Activated naive CD4-positive, alpha-beta T cell treated with anti-CD3 and anti-CD28 coated beads, Interleukin-2, amount 50 U/mL, for 16 hours (primary cell): Measurements from ENCODE around the gene ZSWIM6.

Experiments used
- DNase-seq: peaks from one replicate; pipeline ENCODE4 v3.0.0-alpha.2; 2020

Gene ZSWIM6

GRCh38 chr5:61450493-61451279 is 118.6 kb downstream of the ZSWIM6 start:
- DNase-seq: no peak

- DNase-seq: no peak
Measured at GRCh38 chr5:61455179-61456006, 123.3 kb downstream of the ZSWIM6 start.

GRCh38 chr5:61460471-61460870 is 128.4 kb downstream of the ZSWIM6 start:
- no peak for DNase-seq

GRCh38 chr5:61461417-61461816 is 129.4 kb downstream of the ZSWIM6 start:
- no peak for DNase-seq

- DNase-seq: no peak
Measured at GRCh38 chr5:61461926-61462325, 129.9 kb downstream of the ZSWIM6 start.

GRCh38 chr5:61463596-61463995 is 131.5 kb downstream of the ZSWIM6 start:
- DNase-seq: no peak

GRCh38 chr5:61464512-61464911 is 132.5 kb downstream of the ZSWIM6 start:
- no peak for DNase-seq

- no peak for DNase-seq
Measured at GRCh38 chr5:61465066-61465465, 133.0 kb downstream of the ZSWIM6 start.

GRCh38 chr5:61465496-61465895 is 133.4 kb downstream of the ZSWIM6 start:
- DNase-seq: no peak

GRCh38 chr5:61466017-61466416 is 134.0 kb downstream of the ZSWIM6 start:
- DNase-seq: no peak

- no peak for DNase-seq
Measured at GRCh38 chr5:61467766-61468482, 135.9 kb downstream of the ZSWIM6 start.

GRCh38 chr5:61468483-61468865 is 136.4 kb downstream of the ZSWIM6 start:
- DNase-seq: no peak

GRCh38 chr5:61471352-61471751 is 139.3 kb downstream of the ZSWIM6 start:
- DNase-seq: no peak

- DNase-seq: no peak
Measured at GRCh38 chr5:61472172-61472958, 140.3 kb downstream of the ZSWIM6 start.

GRCh38 chr5:61474746-61475145 is 142.7 kb downstream of the ZSWIM6 start:
- DNase-seq: no peak

- DNase-seq: no peak
Measured at GRCh38 chr5:61477788-61478187, 145.7 kb downstream of the ZSWIM6 start.

- DNase-seq: no peak
Measured at GRCh38 chr5:61479850-61480614, 148.0 kb downstream of the ZSWIM6 start.

GRCh38 chr5:61482980-61483379 is 150.9 kb downstream of the ZSWIM6 start:
- no peak for DNase-seq

- DNase-seq: no peak
Measured at GRCh38 chr5:61486476-61486875, 154.4 kb downstream of the ZSWIM6 start.

GRCh38 chr5:61489574-61489973 is 157.5 kb downstream of the ZSWIM6 start:
- no peak for DNase-seq

- no peak for DNase-seq
Measured at GRCh38 chr5:61491861-61492260, 159.8 kb downstream of the ZSWIM6 start.

- DNase-seq: no peak
Measured at GRCh38 chr5:61493973-61494372, 161.9 kb downstream of the ZSWIM6 start.
